GM19193 (cell line): ENCODE results near the gene SOSTDC1.

Experiments
- POLR2A ChIP-seq: IDR thresholded peaks from 4 replicates; pipeline ENCODE4 v1.6.1; 2011; ENCODE audit not compliant: insufficient read depth, insufficient read length; ENCODE audit errors: extremely low read depth

Gene SOSTDC1

GRCh38 chr7:16465469-16466361 is at the start of gene SOSTDC1:
SOSTDC1 (minus strand) TSS chr7:16465738; CDS start chr7:16465668, 70 bp downstream.
- no peak for TF ChIP-seq POLR2A

- TF ChIP-seq POLR2A = no peak
Measured at GRCh38 chr7:16514729-16515128, 49.2 kb upstream of the SOSTDC1 start.

GRCh38 chr7:16514271-16514670 is 48.7 kb upstream of the SOSTDC1 start:
- TF ChIP-seq POLR2A = no peak

- TF ChIP-seq POLR2A = no peak
Measured at GRCh38 chr7:16512097-16512496, 46.6 kb upstream of the SOSTDC1 start.

- TF ChIP-seq POLR2A = no peak
Measured at GRCh38 chr7:16511314-16511713, 45.8 kb upstream of the SOSTDC1 start.

- no peak for TF ChIP-seq POLR2A
Measured at GRCh38 chr7:16509829-16510228, 44.3 kb upstream of the SOSTDC1 start.

GRCh38 chr7:16504019-16504418 is 38.5 kb upstream of the SOSTDC1 start:
- TF ChIP-seq POLR2A = no peak

GRCh38 chr7:16502303-16502702 is 36.8 kb upstream of the SOSTDC1 start:
- no peak for TF ChIP-seq POLR2A

- no peak for TF ChIP-seq POLR2A
Measured at GRCh38 chr7:16498122-16498521, 32.6 kb upstream of the SOSTDC1 start.

- TF ChIP-seq POLR2A = no peak
Measured at GRCh38 chr7:16494955-16495719, 29.6 kb upstream of the SOSTDC1 start.

GRCh38 chr7:16494551-16494950 is 29.0 kb upstream of the SOSTDC1 start:
- TF ChIP-seq POLR2A = no peak

- no peak for TF ChIP-seq POLR2A
Measured at GRCh38 chr7:16493266-16493665, 27.7 kb upstream of the SOSTDC1 start.

GRCh38 chr7:16492513-16493062 is 27.1 kb upstream of the SOSTDC1 start:
- TF ChIP-seq POLR2A = no peak

GRCh38 chr7:16491148-16491547 is 25.6 kb upstream of the SOSTDC1 start:
- TF ChIP-seq POLR2A = no peak

GRCh38 chr7:16484453-16485158 is 19.1 kb upstream of the SOSTDC1 start:
- no peak for TF ChIP-seq POLR2A

- TF ChIP-seq POLR2A = no peak
Measured at GRCh38 chr7:16479591-16479990, 14.1 kb upstream of the SOSTDC1 start.

GRCh38 chr7:16479161-16479560 is 13.6 kb upstream of the SOSTDC1 start:
- no peak for TF ChIP-seq POLR2A
